AG08395 (cell line): ENCODE measurements around the gene SNAP29.
"Not testable (repeated sequence)": the region's sequence is repeated elsewhere in the genome, so short reads cannot be mapped to it uniquely, and the experiment has no call there.

Source experiments
- DNase-seq: peaks from one replicate; pipeline ENCODE4 v3.0.0; 2012; ENCODE audit warnings: mixed read lengths, low spot score

The SNAP29 gene

DNA sequence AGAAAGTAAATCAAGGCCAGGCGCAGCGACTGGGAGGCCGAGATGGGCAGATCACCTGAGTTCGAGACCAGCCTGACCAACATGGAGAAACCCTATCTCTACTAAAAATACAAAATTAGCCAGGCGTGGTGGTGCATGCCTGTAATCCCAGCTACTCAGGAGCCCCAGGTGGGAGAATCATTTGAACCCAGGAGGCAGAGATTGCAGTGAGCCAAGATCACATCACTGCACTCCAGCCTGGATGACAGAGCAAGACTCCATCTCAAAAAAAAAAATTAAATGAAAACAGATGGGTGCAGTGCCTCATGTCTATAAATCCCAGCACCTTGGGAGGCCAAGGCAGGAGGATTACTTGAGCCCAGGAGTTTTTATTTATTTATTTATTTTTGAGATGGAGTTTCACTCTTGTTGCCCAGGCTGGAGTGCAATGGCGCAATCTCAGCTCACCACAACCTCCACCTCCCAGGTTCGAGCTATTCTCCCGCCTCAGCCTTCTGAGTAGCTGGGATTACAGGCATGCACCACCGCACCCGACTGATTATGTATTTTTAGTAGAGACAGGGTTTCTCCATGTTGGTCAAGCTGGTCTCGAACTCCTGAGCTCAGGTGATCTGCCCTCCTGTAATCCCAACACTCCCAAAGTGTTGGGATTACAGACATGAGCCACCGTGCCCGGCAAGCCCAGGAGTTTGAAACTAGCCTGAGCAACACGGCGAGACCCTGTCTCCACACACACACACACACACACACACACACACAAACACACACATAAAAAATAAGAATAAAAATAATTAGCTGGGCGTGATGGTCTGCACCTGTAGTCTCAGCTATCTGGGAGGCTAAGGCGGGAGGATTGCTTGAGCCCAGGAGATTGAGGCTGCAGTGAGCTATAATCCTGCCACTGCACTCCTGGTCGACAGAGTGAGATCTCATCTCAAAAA is 42.6 kb downstream of the SNAP29 start:
- not testable (repeated sequence) for DNase-seq

DNA sequence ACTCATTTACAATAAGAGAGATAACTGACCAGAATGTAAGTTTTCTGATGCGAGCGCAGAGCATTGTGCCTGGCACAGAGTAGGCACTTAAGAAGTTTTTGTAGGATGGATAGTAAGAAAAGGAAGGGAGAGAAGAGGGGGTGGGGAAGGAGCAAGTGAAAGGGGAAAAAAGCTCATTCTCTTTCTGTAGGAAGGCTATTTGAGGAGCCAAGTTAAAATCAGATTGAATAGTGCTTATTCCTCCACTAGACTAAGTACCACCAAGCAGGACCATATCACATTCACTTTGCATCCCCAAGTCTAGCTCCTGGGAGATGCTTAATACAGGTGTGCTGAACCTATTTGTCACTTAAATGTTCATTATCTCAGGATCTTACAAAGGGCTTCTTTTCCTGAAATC is 44.3 kb downstream of the SNAP29 start:
- DNase-seq: no peak

DNA sequence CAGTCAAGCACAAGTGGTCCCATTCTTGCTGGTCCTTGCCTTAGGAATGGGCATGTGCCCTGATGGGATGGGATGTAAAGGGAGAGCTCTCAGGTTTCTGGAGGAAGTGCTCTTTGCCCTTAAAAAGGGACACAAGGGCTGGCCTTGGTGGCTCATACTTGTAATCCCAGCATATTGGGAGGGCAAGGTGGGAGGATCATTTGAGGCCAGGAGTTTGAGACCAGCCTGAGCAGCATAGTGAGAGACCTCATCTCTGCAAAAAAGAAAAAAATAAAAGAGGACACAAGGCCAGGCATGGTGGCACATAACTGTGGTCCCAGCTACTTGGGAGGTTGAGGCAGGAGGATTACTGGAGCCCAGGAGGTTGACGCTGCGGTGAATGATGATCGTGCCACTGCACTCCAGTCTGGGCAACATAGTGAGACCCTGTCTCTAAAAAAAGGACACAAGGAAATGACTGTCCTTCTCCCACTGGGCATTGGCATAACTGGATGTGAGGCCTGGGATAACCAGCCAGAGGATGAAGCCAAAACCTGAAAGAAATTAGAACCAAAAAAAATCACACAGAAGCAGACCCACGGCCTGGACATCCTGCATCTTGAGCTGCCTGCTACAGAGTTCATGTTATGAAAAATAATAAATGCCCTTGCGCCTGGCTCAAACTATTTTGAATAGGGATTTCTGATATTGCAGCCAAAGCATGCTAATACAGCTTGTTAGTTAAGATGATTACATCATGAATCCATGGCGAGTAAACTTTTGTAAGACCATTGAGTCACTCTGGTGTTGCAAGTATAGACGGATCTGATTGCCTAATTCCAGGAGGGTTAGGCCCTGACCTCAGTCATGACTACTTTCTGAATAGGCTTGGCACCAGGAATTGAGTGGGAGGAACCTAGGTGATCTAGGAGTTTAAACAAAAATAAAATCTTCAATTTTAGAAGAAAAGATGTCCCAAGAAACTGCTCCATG is 45.5 kb downstream of the SNAP29 start:
- peak; percentile 93 for DNase-seq

DNA sequence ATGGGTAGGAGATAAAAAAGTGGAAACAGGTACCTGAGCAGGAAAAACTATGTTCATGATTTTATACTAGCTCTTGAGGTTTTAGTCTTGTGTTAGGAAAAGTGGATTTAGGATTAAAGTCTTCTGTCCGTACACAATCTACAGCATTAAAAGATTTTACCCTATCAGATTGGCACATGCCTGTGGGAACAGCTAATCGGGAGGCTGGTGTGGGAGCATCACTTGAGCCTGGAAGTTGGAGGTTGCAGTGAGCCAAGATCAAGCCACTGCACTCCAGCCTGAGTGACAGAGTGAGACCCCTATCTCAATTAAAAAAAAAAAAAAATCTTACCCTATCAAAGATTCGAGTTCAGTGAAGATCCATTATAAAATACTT is 46.2 kb downstream of the SNAP29 start:
- DNase-seq: no peak

DNA sequence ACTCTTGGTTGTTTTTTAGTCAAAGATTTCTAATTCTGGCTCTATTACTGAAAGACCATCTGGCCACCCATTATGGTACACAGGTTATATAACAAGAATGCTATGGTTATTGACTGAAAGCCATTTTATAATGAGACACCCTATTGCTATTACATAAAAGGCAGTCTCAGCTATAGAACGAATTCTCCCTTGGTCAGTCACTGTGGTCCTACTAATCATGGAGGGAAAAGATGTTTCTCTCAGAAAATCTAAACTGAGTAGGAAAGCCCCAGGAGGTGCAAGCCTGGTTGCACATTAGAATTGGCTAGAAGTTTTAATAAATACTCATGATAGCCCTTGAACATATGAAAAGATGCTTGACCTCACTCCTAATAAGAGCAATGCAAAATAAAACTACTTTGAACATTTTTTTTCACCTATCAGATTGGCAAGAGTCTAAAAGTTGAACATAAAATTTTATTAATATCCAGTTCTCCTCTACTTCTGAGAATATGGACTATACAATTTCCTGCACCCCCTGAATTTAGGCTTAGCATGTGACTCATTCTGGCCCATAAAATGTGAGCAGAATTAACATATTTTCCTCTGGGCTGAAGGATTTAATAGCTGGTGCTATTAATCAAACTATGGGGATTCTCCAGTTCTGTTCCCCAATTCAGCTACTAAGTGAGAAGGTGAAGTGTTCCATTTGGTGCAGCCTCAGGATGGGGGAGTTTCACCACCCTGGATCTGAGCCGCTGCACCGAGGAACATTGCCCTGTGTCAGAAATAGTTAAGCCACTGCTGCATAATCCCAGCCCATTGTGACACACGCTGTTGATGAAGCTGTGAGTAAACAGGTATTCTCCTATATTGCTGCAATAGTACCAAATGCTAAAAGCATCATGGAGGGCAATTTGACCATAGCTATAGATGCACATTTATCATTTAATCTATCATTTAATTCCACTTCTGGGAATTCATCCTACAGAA is 46.9 kb downstream of the SNAP29 start:
- no peak for DNase-seq

DNA sequence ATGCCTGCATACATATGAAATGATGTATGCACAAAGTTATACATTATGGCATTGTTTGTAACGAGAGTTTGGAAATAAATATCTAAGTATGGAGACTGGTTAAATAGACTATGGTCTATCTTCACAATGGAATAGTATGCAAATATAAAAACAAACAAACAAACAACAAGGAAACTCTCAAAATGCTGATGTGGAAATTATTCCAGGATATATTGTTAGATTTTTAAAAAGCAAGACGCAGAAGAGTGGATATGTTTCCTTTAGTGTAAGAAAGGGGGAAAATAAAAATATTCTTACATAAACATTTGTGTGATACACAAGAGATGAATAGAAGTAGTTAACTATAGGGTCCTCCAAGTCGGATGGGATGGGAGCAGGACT is 47.6 kb downstream of the SNAP29 start:
- DNase-seq: no peak

DNA sequence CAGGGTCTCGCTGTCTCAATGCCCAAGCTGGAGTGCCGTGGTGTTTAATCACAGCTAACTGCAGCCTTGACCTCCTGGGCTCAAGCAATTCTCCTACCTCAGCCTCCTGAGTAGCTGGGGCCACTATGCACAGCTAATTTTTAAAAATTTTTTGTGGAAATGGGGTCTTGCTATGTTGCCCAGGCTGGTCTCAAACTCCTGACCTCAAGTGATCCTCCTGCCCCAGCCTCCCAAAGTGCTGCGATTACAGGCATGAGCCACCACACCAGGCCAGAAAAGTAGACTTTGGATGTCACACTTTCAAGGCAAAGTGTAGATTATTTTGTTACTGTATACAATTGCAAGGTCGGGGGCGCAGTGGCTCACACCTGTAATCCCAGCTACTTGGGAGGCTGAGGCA is 49.9 kb downstream of the SNAP29 start:
- DNase-seq: not testable (repeated sequence)

DNA sequence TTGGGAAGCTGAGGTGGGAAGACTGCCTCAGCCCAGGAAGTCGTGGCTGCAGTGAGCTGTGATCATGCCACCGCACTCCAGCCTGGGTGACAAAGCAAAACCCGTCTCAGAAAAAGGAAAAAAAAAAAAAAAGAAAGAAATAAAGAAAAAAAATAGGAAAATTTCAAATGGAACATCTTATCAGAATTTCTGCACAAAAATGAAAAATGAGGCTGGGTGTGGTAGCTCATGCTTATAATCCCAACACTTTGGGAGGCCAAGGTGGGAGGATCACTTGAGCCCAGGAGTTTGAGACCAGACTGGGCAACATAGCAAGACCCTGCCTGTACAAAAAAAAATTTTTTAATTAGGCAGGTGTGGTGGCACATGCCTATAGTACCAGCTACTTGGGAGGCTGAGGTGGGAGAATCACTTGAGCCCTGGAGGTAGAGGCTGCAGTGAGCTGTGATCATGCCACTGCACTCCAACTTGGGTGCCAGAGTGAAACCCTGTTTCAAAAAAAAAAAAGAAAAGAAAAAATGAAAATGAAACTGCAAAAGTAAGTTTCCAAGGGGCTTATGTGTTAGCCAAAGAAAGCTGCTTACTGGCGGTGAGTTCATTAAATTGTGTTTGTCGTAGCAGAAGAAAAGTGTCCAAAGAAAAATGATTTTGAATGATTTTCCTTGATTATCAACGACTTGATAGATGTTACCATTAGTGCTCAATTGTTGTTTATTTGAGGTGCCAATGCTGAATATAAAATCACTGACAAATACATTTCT is 50.9 kb downstream of the SNAP29 start:
- no peak for DNase-seq

DNA sequence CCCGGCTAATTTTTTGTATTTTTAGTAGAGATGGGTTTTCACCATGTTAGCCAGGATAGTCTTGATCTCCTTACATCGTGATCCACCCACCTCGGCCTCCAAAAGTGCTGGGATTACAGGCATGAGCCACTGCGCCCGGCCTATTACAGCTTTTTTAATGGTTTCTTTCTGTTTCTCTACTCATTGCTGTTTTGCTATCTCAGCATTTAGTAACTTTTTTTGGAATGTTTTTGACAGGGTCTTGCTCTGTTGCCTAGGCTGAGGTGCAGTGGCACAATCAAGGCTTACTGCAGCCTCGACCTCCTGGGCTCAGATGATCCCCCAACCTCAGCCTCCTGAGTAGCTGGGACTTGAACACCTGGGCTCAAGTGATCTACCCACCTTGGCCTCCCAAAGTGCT is 53.7 kb downstream of the SNAP29 start:
- DNase-seq: no peak

DNA sequence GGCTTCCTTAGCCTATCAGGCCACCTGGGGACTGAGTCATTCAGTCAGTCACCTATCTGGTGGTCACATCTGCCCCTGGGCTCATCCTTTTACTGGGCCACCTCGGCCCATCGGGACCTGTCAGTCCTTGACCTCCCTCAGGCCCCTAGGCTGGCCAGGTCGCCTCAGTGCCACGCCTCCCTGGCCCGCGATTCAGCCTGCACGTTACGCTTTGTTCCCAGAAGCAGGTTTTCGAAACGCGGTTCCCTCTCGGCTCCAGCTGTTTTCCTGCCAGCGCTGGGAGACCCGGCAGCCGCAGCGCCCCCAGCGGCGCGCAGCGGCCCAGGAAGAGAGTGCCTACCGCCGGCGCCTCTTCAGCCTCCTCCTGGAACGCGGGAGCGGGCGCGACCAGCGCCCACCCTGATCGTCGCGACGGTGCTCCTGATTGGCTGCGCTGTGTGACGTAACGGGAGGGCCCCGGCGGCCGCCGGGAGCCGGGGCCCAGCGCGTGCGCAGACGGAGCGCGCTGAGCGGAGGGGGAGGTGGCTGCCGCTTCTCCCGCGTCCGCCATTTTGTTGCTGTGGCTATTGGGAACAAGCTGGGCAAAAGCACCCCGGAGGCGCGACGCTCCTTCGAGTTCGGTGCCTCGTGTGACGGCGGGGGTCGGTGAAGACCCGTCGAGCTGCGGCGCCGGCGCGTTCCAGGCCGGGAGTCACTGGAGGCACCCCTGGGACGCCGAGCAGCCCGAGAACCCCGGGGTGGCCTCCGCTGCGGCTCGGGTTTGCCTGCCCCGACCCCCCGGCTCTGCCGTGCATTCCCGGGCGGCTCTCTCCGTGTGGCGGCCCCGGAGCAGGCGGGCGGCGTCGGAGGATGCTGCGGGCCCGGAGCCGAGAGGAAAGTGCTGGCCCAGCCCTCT is 58.4 kb downstream of the SNAP29 start, which contains the start of gene CRKL:
Gene CRKL (plus strand): TSS at position 492 of the 895 bp plus-strand sequence. CDS start 528 bp downstream, outside the sequence.
- DNase-seq: peak; percentile 100

DNA sequence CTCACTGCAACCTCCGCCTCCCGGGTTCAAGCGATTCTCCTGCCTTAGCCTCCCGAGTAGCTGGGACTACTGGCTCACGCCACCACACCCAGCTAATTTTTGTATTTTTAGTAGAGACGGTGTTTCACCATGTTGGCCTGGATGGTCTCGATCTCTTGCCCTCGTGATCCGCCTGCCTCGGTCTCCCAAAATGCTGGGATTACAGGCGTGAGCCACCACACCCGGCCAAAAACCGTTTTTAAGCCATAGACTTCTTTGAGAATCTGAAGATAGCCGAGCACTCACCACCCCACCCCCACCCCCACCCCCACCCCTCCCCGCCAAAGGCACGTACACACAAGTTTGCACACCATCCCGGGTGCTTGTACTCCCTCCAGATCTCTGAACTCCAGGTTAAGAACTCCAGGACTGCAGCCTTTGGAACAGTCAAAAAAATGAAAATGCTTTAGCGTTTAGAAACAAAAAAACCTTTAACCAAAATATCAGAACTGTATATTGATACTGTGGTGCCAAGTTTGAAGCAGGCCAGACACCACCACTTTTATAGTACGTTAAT is 59.9 kb downstream of the SNAP29 start:
- no peak for DNase-seq

DNA sequence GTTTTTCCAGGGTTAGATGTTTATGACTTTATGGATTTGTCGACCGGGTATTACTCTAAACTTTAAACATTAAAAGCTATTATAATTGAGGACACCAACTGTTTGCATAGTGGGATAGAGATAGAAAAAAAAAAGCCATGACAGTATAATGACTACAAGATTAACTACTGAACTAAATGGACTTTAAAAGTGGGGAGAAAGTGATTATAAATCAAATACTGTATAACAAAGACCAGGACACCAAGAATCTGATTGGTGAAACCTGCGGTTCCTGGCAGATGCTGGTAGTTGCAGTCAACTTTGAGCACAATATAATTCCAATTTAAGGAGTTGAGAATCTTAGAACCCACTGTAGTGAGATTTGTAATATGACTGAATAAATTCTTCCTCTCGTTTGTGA is 60.9 kb downstream of the SNAP29 start:
- DNase-seq: no peak

DNA sequence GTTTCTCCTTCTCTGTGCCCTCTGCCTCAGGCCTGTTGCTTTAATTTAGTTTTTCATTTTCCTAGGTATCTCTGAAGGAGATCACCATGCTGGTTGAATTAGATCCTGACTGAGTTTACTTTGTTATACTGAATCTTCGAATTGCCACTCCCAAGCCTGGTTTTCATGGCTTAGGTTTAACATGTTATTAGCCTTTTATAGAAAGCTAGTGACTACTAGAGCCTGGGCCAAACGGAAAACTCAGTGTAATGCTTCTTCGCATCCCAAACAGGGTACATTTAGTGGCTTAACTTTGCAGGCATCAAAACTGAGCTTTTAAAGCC is 62.0 kb downstream of the SNAP29 start:
- DNase-seq: no peak

DNA sequence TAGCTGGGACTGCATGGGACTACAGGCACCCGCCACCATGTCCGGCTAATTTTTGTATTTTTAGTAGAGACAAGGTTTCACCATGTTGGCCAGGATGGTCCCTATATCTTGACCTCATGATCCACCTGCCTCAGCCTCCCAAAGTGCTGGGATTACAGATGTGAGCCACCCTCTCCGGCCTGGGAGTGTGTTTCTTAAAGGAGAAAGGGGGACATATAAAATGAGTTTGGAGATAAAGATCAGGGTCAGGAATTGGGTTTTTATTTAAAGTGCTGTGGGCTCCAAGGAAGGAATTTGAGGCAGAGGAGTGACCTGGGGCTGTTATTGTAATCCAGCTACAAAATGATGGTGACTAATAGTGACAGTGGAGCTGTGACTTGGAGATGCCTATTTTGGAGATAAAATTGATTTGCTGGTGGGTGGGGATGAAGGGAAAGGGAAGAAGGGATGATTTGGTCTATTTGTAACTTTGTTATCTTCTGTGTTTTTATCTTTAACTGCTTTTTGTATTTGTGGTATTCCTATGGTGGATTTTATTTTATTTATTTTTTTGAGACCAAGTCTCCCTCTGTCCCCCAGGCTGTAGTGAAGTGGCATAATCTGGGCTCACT is 63.4 kb downstream of the SNAP29 start:
- no peak for DNase-seq

DNA sequence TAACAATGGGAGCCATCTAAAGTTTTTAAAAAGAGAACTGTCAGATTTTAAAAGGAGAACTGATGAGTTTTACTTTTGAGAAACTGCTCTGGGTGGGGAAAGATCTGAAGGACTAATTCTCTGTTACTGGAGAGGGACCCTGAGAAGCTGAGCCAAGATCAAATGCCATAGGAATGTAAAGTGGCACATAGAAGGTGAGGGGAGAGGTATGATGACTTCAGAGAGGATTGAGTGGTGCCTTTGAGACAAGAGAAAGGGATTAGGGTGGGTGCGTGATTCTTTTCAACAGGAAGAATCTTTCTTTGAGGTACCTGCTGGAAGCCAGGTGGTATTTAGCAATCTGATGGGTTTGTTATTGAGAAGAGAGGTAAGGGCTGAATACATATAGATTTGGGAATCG is 67.4 kb downstream of the SNAP29 start:
- no peak for DNase-seq

DNA sequence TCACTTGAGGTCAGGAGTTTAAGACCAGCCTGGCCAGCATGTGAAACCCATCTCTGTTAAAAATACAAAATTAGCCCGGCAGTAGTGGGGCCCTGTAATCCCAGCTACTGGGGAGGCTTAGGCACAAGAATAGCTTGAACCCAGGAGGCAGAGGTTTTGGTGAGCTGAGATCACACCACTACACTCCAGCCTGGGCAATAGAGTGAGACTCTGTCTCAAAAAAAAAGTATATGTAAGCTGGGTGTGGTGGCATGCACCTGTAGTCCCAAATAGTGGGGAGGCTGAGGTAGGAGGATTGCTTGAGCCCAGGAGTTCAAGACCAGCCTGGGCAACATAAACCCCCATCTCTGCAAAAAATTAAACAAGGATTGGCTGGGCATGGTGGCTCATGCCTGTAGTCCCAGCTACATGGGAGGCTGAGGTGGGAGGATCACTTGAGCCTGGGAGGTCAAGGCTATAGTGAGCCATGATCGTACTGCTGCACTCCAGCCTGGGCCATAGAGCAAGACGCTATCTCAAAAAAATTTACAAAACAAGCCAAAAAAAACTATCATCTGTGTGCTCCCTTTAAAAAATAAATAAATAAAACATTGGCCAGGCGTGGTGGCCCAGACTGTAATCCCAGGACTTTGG is 69.2 kb downstream of the SNAP29 start:
- DNase-seq: no peak

DNA sequence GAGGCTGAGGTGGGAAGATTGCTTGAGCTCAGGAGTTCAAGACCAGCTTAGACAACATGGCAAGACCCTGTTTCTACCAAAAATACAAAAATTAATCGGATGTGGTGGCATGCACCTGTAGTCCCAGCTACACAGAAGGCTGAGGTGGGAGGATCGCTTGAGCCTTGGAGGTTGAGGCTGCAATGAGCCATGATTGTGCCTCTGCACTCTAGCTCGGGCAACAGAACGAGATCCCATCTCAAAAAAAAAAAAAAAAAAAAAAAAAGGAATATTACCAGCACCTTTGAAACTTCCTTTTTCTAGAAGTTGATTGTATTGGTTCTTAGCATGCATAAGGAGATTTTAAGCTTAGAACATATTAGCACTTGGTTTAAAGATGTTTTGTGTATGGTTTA is 69.8 kb downstream of the SNAP29 start:
- no peak for DNase-seq

DNA sequence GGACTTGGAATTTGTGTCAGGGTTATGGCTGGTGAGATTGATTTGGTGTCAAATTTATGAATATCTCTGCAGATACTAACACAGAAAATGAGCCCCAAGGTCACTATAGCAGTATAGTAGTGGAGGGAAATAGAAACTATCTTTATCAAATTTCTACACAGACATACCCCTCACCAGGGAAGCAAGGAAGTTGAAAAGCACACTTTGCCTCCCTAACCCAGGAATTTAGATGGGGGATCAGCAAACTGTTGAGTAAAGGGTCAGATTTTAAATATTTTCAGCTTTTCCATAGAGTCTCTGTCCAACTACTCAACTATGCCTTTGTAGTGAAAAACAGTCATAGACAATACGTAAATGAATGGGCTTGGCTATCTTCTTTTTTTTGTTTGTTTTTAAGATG is 71.2 kb downstream of the SNAP29 start:
- no peak for DNase-seq

DNA sequence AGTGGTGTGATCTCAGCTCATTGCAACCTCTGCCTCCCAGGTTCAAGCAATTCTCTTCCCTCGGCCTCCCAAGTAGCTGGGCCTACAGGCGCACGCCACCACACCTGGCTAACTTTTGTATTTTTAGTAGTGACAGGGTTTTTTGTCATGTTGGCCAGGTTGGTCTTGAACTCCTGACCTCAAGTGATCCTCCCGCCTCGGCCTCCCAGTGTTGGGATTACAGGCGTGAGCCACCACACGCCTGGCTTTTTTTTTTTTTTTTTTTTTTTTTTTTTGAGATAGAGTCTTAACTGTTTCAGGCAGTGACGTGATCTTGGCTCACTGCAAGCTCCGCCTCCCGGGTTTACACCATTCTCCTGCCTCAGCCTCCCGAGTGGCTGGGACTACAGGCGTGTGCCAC is 71.6 kb downstream of the SNAP29 start:
- DNase-seq: not testable (repeated sequence)
